Mammary epithelial cell (primary cell): ENCODE measurements around the gene ZNF23.

Experiments used
- EZH2 ChIP-seq: IDR thresholded peaks from 2 replicates; pipeline ENCODE4 v1.6.1; 2012; ENCODE audit warnings: low read length, inconsistent platforms, borderline replicate concordance
- TF ChIP-seq, protein P1 (sequence below), 2 donors: IDR thresholded peaks in 1 of 2; conservative IDR thresholded peaks in 1 of 2; 2 replicates each; pipeline ENCODE4 v1.5.1; 2011 to 2012; ENCODE audit warnings: inconsistent platforms in 2 of 2, low read length in 2 of 2, mild to moderate bottlenecking in 2 of 2, control low read depth in 1 of 2, low read depth in 1 of 2; ENCODE audit not compliant: insufficient read depth in 1 of 2; ENCODE audit errors: extremely low read depth in 1 of 2

DNA sequence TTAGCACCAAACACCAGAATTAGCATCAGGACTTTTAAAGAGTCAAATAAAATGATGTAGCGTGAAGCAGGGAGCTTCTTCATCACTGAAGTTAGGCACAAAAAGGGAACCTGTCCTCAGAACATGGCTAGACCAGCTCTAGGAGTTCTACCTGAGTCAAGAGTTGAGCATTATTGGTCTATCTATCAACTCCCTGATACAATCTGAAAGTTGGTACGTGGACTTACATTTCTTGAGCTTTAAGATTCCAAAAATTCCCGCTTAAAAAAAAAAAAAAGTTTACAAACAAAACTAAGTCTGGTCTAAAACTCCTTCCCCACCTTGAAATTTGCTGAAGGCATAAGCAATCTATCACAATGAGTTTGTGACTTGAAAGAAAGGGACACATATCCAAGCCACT lies 32.5 kb downstream of the ZNF23 start:
- TF ChIP-seq, protein P1, sequence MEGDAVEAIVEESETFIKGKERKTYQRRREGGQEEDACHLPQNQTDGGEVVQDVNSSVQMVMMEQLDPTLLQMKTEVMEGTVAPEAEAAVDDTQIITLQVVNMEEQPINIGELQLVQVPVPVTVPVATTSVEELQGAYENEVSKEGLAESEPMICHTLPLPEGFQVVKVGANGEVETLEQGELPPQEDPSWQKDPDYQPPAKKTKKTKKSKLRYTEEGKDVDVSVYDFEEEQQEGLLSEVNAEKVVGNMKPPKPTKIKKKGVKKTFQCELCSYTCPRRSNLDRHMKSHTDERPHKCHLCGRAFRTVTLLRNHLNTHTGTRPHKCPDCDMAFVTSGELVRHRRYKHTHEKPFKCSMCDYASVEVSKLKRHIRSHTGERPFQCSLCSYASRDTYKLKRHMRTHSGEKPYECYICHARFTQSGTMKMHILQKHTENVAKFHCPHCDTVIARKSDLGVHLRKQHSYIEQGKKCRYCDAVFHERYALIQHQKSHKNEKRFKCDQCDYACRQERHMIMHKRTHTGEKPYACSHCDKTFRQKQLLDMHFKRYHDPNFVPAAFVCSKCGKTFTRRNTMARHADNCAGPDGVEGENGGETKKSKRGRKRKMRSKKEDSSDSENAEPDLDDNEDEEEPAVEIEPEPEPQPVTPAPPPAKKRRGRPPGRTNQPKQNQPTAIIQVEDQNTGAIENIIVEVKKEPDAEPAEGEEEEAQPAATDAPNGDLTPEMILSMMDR (conservative IDR thresholded peaks at IDR 0.05 in 1 of 2, IDR thresholded peaks at IDR 0.05 in 1 of 2; ENCODE audit: extremely low read depth in 1 of 2, insufficient read depth in 1 of 2, low read depth in 1 of 2, low read length in 2 of 2) = no peak
- no peak for TF ChIP-seq EZH2
